Right hindlimb (tissue), 1 donor: ENCODE results near the gene KIF26B.

Source experiments
- DNase-seq: peaks from one replicate; pipeline ENCODE4 v3.0.0-alpha.2; 2018

Gene KIF26B

DNA sequence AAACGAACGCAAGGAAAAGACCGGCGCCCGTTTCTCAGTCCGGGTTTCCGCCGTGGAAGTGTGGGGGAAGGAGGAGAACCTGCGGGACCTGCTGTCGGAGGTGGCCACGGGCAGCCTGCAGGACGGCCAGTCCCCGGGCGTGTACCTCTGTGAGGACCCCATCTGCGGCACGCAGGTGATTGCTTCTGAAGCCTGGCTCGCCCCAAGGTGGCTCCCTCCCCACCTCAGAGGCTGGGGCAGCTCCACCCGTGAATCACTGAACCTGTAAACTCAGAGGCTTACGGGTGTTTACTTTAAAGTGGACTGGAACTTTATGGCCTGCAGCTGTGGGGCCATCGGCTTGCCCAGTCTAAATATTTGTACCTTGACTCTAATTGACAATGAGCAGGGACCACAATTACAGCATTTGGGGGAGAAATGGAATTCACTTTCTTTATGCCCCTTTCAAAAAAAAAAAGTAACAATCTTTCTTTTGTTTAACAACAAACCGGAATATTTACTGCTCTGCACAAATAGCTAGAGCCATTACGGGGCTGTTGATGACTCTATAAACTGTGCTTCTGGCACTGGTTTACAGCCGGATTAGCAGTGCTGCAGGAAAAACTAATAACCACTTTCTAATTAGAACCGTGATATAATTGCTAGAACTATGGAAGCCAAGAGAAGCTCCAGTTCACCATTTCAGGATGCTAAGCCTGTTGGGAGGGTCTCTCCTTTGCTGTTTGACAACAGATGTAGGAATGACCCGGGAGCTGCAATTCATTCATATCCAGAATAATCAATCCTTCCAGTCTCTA is 454.8 kb downstream of the KIF26B start:
- no peak for DNase-seq

DNA sequence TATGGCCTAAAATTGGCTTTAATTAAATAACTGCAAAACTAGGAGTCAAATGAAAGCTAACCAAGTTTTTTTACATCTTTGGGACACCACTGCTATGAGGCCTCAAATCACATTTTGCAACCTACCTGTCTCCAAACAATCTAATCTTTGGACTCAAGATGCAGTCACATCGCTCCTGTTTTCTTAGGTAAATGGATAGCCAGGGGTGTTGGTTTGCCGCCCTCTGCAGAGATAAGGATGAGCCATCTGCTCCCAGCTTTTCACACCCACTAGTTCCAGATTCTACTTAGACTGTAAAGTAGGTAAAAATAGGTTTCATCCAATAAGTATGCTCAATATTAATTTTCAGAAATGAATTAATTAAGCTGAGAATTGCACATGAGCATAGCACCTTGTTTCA is 456.5 kb downstream of the KIF26B start:
- no peak for DNase-seq

DNA sequence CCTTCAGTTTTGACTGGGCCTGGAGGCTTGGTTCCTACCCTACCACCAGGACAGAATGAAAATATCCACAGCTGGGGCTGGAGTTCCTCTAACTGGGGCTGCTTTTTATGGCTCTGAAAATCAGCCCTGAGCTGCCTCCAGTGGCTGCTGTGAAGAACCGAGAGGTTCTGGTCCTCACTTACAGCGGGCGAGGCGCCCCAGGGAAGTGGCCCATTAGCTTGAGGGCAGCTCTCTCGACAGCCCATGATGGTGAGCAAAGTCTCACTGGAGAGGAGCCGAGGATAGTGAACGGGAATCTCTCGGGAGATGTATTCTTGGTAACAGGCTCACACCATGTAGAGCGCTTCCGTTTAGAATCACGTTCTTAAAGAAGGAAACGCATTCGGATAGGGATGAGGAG is 459.7 kb downstream of the KIF26B start:
- no peak for DNase-seq

DNA sequence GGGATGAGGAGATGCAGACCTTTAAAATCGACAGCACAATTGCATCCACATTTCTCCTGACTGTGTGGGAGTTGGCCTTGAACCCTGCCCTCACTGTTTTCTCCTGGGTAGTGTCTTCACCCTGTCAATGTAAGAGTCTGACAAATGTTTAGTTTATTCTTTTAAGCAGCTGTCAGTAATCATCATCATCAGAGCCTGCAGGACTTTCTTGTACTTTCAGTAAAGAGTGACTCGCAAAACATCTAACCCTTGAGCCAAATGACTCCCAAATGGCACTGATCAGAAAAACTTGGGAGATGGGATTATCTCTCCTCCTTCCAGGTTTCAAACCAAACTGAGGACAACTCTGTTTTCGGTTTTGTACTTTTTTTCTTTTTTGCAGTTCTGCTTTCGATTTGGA is 460.2 kb downstream of the KIF26B start:
- no peak for DNase-seq

DNA sequence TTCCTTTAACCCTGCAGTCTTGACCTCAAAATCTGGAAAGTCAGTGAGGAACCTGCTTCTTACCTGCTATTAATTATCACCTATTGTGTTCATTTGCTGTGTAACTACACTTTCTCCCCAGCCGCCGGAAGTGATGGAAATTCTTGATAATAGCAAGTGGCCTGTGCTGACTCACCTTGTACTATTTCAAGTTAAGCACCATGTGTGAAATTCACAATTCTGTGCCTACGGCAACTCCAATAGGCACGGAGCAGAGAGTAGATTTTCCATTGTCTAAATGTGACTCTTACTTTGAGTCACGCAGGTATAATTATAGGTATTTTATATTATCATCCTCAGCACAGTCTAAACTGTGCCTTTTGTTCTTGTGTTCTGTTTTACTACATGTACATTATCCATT is 466.8 kb downstream of the KIF26B start:
- no peak for DNase-seq

DNA sequence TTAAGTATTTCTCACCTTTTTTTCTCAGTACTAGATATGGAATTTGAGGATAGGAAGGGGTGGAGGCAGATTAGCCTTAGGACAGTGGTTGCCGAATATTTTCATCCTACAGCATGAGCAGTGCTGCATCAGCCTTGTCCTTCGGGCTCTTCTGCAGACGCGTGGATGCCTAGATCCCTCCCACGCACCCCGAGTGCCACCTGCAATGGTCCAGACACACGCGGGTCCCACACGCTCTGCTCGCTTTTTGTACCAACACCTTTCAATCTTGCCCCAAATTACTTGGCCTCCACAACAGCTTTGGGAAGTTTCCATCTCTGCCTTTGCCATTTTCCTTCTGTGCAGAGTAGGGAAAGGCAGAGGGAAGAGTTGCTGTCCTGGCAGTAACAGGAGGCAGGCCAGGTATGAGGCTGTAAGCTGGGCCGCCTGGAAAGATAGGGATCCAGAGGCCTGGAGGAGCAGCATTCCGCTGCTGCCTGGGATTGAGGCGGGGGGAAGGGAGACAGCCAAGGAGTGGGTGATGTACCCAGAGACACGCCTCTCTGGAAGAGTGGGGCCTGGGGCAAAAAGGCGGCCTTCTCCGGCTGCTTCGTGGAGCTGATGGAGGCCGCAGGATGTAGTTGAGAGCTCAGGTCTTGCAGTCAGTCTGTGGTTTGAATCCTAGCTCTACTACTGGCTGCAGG is 467.7 kb downstream of the KIF26B start:
- DNase-seq, result no peak

DNA sequence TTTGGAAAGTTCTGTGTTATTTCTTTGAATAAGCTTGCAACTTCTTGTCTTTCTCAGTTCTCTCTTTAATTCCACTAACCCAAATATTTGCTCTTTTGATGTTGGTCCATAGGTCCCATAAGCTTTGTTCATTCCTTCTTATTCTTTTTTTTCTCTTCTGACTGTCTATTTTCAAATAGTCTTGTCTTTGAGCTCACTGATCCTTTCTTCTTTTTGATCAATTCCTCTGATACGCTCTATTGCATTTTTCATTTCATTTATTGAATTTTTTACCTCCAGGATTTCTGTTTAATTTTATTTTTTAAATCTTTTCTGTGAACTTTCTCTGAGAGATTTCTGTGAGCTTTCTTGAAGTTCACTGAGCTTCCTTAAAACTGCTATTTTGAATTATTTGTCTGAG is 486.6 kb downstream of the KIF26B start:
- DNase-seq, result no peak

DNA sequence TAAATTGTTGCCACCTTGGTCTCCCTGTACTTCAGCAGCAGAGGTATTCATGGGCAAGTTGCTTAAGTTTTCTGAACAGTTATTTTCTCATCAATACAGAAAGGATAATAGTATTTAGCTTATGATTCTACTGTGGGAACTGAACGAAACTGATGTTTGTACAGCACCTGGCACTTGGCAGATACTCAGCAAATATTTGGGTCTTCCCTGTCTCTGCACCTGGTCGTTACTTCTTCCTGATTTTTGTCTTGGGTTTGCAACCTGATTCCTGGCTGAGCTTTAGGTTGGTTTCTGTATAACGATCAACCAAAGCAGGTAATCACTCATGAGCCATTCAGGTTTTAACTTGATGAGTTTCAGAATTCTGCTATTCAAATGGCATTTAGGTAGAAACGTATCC is 490.6 kb downstream of the KIF26B start:
- no peak for DNase-seq

DNA sequence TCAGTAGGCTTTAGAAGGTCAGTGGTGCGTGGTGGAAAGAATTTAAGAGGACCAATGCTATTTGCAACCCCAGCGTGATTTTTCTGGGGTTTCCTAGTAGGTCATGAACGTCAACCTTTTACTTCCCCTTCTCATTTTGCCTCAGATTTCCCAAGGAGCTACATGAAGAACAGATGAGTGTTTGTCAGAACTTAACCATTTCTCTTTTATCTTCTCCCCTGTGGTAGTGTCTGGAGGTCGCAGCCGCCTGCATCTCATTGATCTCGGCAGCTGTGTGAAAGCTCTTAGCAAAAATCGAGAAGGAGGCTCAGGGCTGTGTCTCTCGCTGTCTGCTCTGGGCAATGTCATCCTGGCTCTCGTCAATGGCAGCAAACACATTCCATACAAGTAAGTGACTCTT is 491.1 kb downstream of the KIF26B start:
- DNase-seq, result no peak

DNA sequence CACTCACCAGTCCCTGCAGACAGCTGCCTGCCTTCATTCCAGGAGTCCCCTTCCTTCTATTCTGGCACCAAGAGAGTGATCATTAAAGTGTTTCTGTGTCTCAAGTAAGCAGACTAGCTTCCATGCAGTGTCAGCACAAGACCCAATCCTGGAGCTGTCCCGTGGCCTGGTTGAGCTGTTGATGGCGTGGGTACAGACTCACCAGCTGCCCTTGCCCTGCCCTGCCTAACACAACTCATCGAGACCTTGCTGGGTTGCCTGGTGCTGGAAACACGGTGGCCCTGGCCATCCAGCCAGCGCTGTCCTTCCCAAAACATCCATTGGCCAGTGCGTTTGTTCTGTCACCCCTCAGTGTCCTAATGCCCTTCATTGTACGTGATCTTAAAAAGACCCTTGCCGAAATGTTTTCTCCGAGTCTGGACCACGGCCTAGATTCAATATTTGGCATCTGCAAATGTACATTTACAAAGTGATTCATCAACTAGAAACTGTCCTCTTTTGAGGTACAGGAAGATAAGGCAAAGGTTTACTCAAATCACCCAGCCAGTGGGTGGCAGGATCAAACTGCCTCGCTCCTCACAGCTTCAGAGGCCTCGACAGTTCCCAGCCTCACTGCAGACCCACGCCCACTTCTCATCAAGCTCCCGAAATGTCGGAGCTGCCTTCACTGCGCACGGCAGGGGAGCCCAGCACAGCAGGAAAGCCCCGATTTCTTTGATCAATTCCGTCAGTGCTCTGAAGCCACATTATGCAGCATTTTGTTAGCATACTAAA is 494.2 kb downstream of the KIF26B start:
- DNase-seq, result no peak

DNA sequence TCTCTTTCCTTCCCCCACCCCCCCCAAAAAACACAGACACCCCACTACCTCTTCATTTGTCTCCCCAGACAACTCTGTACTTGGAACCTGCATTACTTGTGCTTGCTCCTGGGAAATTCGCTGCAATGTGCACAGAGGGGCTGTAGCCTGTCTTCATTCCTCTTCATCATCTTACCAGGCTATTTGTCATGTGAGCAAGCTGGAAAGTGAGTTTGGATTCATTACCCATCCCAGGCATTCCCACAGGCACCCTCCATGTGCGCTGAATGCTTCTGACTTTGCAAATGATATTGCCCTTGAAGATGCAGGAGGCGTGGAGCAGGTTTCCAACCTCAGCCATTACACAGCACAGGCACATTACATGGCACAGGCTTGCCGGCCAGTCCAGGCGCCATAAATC is 494.9 kb downstream of the KIF26B start:
- DNase-seq, result no peak

DNA sequence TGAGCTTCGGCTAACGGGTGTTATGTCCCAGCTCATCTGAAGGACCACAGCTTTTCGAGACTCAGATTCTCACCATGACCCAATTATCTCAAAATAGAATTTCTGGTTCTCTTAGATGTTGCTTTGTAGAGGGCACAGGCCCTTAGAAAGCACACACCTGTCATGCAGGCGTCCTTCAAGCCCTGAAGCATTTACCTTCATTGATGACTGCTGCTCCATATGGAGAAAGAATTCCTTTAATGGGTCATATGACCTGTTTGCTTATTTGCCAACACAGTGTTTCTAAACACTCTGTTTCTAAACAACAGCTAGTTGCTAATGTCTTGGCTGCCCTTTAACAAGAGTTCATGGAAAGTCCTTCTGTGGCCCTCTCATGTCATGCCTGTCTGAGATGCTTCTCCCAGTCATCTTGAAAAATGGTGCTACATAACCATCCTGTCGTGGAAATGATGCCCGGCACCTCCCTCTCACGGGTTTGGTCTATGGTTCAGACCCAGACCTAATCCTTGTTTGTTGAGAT is 495.7 kb downstream of the KIF26B start:
- DNase-seq, result no peak

DNA sequence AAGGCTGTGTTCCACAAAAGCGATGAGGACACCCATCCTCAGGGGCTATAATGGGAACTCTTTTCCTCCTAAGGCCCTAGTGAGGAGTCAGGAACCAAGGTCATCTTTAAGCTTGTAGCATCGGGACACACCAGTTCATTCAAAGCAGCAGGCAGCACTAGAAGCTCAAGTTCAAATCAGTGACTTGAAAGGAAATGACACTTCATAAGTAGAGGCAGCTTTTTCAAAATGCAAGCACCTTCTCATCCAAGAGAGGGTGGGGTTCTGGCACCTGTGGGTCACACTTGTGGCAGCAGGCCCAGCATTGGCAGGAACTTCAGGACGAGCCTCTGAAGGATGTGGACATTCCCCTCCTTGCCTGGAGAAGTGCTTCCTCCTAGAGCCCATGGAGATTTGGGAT is 496.3 kb downstream of the KIF26B start:
- DNase-seq, result no peak

DNA sequence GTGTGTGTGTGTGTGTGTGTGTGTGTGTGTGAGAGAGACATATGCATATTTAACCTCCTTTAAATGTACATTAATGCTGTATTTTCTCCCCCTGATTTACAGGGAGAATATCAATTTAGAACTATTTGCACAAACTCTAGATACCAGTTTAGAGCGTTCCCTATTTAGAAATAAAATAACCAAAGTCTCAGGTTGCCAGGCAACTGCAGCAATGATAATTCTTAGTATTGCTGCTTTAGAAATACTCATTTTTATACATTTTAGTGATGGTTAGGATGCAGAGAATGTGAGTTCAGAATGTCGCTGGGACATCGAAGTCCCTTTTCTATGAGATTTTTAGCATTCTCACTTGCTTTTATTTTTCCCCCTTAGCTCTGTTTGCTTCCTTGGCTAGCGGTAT is 497.3 kb downstream of the KIF26B start:
- no peak for DNase-seq

DNA sequence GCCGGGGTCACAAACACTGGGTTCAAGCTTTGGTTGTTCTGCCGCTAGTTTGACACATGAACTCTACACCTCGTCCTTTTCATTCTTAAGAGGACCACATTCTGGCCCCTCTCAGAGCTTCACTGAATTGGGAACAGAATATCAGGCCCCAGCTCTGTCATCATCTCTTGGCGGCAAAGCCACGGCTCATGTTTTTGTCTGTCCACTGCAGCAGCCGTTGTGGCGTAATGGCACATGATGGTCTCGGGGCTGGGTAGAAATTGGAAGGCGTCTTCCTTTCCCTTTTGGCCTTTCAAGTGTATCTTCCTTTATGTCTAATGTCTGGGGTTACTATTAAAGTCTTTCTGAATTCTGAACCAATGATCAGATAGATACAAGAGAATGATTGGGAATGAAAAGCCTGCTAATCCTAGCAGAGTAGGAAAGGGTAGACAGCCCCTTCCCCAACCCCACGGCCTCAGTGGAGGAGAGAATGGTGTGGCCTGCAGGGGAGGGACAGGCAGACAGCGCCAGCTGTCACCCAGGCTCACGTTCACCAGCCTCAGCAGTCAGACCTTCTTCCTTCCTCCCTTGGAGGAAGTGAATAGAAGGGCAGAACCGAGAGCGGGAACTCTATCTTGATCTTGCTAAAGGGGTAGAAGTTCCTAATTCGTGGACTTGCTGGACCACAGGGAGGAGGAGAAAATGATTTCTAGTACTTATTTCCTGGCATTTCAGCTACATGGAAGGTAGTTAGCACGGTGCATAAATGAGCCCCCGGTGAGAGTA is 498.1 kb downstream of the KIF26B start:
- DNase-seq, result no peak

DNA sequence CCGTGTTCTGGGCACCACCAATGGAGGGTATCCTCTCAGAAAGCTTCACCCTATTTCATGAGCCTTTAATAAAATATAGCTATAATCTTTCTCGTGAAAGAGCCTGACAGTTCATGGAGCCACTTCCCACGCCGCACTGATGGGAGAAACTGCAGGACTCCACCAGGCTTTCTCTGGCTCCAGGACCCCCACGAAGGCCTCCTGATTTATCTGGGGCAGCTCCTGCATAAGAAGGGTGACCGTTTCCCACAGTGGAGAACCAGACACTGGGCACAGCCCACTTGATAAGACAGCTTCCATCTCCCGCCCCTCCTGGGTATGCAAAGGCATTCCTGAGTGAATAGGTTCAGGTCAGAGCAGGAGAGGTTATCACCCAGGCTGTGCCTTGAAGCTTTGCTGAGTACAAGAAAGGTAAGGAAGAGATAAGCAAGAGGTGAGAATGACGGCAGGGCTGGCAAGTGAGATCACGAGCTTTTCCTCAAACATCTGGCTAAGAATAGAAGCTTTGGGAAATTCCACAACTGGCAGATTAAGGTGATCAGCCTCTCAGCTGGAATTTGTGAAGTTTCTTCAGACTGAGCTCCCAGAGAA is 499.8 kb downstream of the KIF26B start:
- DNase-seq, result no peak

DNA sequence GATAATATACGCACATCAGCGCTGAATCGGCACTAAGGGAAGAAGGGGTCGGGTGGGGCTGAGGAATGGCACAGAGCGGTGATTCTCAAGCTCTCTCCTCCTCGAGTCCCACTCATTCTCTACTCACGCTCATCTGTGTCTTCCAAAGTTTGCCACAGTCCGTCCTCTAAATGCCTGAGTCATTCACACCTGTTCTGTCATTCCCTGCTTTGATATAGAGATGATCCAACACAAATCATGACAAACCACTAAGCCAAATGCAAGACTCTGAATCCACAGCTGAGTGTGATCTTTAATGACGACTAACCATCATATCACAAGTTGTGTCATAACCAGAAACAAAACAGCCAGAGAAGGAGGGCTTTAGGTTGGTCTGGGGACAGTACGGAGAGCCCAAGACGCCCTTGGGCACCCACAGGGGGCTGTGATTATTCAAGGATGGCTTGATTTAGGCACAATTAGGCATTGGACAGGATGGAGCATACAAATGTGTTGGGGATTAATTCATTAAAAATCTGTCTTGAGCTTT is 501.5 kb downstream of the KIF26B start:
- DNase-seq, result no peak

DNA sequence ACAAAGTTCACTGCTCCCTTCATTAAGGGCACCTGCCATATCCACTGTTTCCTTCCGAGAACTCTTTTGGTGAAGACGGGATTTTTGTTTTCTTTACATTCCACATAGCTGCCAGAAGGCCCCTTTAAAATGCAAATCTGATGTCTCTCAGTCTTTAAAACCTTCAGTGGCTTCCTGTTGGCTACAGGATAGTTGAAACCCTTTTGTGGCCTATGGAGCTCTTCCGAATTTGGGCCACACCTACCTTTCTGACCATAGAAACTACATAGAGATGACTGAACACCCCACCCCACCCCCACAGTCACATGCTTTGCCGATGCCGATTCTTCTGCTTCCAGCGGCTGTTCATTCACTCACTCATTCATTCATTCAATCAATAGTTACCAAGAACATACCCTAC is 502.6 kb downstream of the KIF26B start:
- DNase-seq, result no peak

DNA sequence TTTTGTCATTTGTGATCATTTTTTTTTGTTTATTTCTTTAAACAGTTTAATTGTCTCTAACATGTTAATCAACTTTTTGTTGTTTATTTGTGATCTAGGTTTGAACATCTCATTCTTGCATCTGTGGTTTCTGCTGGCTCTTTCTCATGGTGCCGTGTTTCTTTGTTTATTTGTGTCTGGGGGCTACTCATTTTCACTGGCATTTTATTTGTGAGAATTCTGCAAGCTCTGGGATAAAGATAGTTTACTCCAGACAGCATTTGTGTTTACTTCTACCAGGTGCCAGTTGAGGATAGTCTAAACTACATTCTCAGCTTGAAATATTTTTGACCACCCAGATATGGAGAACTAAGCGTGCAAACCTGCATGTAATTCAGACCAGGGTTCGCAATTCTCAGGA is 508.6 kb downstream of the KIF26B start:
- DNase-seq, result no peak

DNA sequence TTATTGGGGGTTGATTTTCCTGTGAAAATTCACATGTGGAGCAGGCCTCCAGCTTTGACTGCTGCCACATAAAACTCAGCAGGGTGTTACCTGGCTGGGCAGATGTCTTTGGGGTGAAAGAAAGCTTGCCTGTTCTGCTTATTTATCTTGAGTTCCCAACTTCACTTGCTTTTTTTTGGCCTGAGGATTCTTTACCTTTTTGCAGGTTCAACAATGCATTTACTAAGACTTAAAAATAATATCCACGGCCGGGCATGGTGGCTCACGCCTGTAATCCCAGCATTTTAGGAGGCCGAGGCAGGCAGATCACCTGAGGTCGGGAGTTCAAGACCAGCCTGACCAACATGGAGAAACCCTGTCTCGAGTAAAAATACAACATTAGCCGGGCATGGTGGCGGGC is 509.1 kb downstream of the KIF26B start:
- no peak for DNase-seq

DNA sequence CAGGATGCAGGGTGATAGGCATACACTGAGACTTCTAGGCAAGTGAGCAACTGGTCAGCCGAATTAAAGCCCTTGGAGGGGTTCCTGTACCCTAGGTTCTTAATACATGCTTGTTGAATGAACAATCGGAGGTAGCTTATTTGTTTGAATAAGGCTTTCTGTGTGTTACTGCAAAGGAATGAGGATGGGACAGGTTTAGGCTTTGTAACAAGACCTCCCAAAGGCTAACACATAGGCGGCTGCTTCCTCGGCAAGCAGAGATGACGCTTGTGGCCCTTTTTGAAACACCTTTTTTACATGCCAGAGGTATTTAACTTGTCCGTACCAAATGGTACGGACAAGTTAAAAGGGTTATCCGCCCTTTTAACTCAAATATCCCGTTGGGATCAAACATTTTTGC is 511.6 kb downstream of the KIF26B start:
- no peak for DNase-seq

DNA sequence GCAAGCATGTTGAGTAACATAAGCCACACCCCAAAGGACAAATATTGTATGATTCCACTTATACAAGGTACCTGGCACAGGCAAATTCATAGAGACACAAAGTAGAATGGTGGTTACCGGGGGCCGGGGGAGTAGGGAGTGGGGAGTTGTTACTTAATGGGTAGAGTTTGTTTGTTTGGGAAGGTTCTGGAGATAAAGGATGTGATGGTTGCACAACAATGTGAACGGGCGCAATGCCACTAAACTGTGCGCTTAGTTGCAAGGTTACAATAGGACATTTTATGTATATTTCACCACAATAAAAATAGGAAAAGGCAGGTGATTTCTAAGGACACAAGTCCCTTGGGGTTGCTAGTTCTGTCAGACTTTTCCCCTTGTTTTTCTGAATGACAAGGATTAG is 516.6 kb downstream of the KIF26B start:
- no peak for DNase-seq
